ENCODE results near the gene THUMPD3. TPM values are rescaled to one million over a fixed set of nuclear protein-coding genes. Genes with fewer than 3 reads are reported as not detected.

The THUMPD3 gene
- total and polyA plus RNA-seq, 4 donors = 20.1 to 24.5 (median 21.6) TPM

DNA sequence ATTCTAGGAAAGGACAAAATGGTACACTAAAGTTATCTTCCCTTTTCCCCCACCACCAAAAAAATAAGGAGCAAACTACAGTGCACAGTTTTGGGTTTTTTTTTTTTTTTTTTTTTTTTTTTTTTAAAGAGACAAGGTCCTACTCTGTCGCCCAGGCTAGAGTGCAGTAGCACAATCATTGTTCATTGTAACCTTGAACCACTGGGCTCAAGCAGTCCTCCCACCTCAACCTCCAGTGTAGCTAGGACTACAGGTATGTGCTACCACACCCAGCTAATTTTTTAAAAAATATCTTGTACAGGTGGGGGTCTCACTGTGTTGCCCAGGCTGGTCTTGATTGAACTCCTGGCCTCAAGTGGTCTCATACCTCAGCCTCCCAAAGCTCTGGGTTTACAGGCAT is 49.4 kb downstream of the THUMPD3 start:
- no peak for DNase-seq (ENCODE audit: low spot score)
- H3K9me3 ChIP-seq (ENCODE audit: control insufficient read depth in 4 of 4, low read length in 3 of 4) = no peaks in the 10 kb centered on the region
- H3K27ac ChIP-seq (ENCODE audit: low read depth in 1 of 2, low read length in 2 of 2) = peak overlapping the region in 1 of 2 donors; percentile 13
- TF ChIP-seq, protein P1, sequence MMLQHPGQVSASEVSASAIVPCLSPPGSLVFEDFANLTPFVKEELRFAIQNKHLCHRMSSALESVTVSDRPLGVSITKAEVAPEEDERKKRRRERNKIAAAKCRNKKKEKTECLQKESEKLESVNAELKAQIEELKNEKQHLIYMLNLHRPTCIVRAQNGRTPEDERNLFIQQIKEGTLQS (IDR thresholded peaks at IDR 0.05) = no peak
- TF ChIP-seq SP1 (IDR thresholded peaks at IDR 0.05) (no peak), FOXA2 (IDR thresholded peaks at IDR 0.05) (no peak)
- H3K4me1 ChIP-seq (ENCODE audit: control insufficient read depth in 4 of 4, insufficient read depth in 4 of 4, low read length in 3 of 4) = peaks cover 18 to 62% (median 42%) of the 10 kb centered on the region in 4 donors
- H3K4me3 ChIP-seq (ENCODE audit: low read depth in 1 of 3, low read length in 3 of 3) = no peak overlapping the region
- 79% methylated on average over 1 of the region's 1 CpG for WGBS
- no peaks in the 10 kb centered on the region for H3K36me3 ChIP-seq (ENCODE audit: control insufficient read depth in 4 of 4, insufficient read depth in 3 of 4, low read depth in 1 of 4, low read length in 3 of 4)
- H3K9ac ChIP-seq (ENCODE audit: low read depth in 1 of 2, low read length in 2 of 2) = no peak overlapping the region
- H3K27me3 ChIP-seq (ENCODE audit: control insufficient read depth in 4 of 4, insufficient read depth in 4 of 4, low read length in 3 of 4) = no peaks in the 10 kb centered on the region

DNA sequence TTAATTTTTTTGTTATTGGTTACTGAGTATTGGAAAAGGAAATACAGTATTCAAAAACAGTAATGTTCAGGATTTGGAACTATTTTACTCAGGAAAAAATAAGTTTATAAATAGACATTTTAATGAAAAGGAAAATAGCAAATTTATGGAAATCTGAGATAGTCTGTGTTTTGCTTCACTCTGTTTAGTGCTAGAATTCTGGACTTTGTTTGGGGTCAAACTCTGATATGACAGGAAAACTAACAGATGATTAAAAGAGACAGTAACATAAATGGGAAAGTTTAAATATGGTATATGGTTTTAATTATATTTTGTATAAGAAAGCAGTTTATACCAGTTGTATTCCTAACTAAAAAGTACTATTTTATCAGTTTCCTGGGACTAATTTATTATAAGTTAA is 52.0 kb downstream of the THUMPD3 start:
- H3K36me3 ChIP-seq (ENCODE audit: control insufficient read depth in 4 of 4, insufficient read depth in 3 of 4, low read depth in 1 of 4, low read length in 3 of 4) = no peaks in the 10 kb centered on the region
- peak overlapping the region; percentile 58 to 59 for H3K27ac ChIP-seq (ENCODE audit: low read depth in 1 of 2, low read length in 2 of 2)
- TF ChIP-seq, protein P2, sequence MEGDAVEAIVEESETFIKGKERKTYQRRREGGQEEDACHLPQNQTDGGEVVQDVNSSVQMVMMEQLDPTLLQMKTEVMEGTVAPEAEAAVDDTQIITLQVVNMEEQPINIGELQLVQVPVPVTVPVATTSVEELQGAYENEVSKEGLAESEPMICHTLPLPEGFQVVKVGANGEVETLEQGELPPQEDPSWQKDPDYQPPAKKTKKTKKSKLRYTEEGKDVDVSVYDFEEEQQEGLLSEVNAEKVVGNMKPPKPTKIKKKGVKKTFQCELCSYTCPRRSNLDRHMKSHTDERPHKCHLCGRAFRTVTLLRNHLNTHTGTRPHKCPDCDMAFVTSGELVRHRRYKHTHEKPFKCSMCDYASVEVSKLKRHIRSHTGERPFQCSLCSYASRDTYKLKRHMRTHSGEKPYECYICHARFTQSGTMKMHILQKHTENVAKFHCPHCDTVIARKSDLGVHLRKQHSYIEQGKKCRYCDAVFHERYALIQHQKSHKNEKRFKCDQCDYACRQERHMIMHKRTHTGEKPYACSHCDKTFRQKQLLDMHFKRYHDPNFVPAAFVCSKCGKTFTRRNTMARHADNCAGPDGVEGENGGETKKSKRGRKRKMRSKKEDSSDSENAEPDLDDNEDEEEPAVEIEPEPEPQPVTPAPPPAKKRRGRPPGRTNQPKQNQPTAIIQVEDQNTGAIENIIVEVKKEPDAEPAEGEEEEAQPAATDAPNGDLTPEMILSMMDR (IDR thresholded peaks at IDR 0.05; ENCODE audit: low read depth, low read length, missing input control) = no peak
- TF ChIP-seq RXRA (IDR thresholded peaks at IDR 0.05) (peak; percentile 20 to 43), FOXA2 (IDR thresholded peaks at IDR 0.05) (no peak), TAF1 (conservative IDR thresholded peaks at IDR 0.05) (no peak), GABPA (IDR thresholded peaks at IDR 0.05 in 1 of 2, conservative IDR thresholded peaks at IDR 0.05 in 1 of 2) (no peak), HNF4A (conservative IDR thresholded peaks at IDR 0.05) (peak; percentile 98 to 100), HNF4G (IDR thresholded peaks at IDR 0.05) (peak; percentile 92), EGR1 (IDR thresholded peaks at IDR 0.05; ENCODE audit: low read depth in 2 of 2) (no peak), JUND (IDR thresholded peaks at IDR 0.05) (peak in 1 of 2 donors; percentile 35), RAD21 (IDR thresholded peaks at IDR 0.05) (no peak), SP1 (IDR thresholded peaks at IDR 0.05) (peak; percentile 82), FOXA1 (IDR thresholded peaks at IDR 0.05) (no peak), NR2F2 (IDR thresholded peaks at IDR 0.05) (no peak), YY1 (IDR thresholded peaks at IDR 0.05) (peak; percentile 30)
- TF ChIP-seq, protein P1 (IDR thresholded peaks at IDR 0.05) = peak; percentile 33
- TF ChIP-seq, protein P3, sequence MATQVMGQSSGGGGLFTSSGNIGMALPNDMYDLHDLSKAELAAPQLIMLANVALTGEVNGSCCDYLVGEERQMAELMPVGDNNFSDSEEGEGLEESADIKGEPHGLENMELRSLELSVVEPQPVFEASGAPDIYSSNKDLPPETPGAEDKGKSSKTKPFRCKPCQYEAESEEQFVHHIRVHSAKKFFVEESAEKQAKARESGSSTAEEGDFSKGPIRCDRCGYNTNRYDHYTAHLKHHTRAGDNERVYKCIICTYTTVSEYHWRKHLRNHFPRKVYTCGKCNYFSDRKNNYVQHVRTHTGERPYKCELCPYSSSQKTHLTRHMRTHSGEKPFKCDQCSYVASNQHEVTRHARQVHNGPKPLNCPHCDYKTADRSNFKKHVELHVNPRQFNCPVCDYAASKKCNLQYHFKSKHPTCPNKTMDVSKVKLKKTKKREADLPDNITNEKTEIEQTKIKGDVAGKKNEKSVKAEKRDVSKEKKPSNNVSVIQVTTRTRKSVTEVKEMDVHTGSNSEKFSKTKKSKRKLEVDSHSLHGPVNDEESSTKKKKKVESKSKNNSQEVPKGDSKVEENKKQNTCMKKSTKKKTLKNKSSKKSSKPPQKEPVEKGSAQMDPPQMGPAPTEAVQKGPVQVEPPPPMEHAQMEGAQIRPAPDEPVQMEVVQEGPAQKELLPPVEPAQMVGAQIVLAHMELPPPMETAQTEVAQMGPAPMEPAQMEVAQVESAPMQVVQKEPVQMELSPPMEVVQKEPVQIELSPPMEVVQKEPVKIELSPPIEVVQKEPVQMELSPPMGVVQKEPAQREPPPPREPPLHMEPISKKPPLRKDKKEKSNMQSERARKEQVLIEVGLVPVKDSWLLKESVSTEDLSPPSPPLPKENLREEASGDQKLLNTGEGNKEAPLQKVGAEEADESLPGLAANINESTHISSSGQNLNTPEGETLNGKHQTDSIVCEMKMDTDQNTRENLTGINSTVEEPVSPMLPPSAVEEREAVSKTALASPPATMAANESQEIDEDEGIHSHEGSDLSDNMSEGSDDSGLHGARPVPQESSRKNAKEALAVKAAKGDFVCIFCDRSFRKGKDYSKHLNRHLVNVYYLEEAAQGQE (IDR thresholded peaks at IDR 0.05) = peak; percentile 58
- TF ChIP-seq, protein P4, sequence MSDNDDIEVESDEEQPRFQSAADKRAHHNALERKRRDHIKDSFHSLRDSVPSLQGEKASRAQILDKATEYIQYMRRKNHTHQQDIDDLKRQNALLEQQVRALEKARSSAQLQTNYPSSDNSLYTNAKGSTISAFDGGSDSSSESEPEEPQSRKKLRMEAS (IDR thresholded peaks at IDR 0.05) = peak; percentile 46
- TF ChIP-seq, protein P5, sequence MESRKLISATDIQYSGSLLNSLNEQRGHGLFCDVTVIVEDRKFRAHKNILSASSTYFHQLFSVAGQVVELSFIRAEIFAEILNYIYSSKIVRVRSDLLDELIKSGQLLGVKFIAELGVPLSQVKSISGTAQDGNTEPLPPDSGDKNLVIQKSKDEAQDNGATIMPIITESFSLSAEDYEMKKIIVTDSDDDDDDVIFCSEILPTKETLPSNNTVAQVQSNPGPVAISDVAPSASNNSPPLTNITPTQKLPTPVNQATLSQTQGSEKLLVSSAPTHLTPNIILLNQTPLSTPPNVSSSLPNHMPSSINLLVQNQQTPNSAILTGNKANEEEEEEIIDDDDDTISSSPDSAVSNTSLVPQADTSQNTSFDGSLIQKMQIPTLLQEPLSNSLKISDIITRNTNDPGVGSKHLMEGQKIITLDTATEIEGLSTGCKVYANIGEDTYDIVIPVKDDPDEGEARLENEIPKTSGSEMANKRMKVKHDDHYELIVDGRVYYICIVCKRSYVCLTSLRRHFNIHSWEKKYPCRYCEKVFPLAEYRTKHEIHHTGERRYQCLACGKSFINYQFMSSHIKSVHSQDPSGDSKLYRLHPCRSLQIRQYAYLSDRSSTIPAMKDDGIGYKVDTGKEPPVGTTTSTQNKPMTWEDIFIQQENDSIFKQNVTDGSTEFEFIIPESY (IDR thresholded peaks at IDR 0.05) = no peak
- H3K9ac ChIP-seq (ENCODE audit: low read depth in 1 of 2, low read length in 2 of 2) = peak overlapping the region; percentile 16 to 70
- H3K9me3 ChIP-seq (ENCODE audit: control insufficient read depth in 4 of 4, low read length in 3 of 4) = no peaks in the 10 kb centered on the region
- H3K4me1 ChIP-seq (ENCODE audit: control insufficient read depth in 4 of 4, insufficient read depth in 4 of 4, low read length in 3 of 4) = peaks cover 19 to 51% (median 39%) of the 10 kb centered on the region in 4 donors
- no peak for DNase-seq (ENCODE audit: low spot score)
- no peak overlapping the region for H3K4me3 ChIP-seq (ENCODE audit: low read depth in 1 of 3, low read length in 3 of 3)
- H3K27me3 ChIP-seq (ENCODE audit: control insufficient read depth in 4 of 4, insufficient read depth in 4 of 4, low read length in 3 of 4) = no peaks in the 10 kb centered on the region
